GM12865 (cell line): Measurements from ENCODE around the gene PODN.

Experiments used
- DNase-seq: peaks from one replicate; pipeline ENCODE4 v3.0.0; 2010; ENCODE audit warnings: low read depth
- H3K4me3 ChIP-seq: 2 replicates; pipeline ENCODE4 v1.5.1; 2011; ENCODE audit warnings: mild to moderate bottlenecking, low read depth, low read length, control low read depth
- TF ChIP-seq, protein P1 (sequence below): IDR thresholded peaks from 2 replicates; pipeline ENCODE4 v1.5.1; 2011; ENCODE audit warnings: low read length, control low read depth, low read depth, inconsistent platforms; ENCODE audit not compliant: insufficient read depth; ENCODE audit errors: missing control alignments

Gene PODN

DNA sequence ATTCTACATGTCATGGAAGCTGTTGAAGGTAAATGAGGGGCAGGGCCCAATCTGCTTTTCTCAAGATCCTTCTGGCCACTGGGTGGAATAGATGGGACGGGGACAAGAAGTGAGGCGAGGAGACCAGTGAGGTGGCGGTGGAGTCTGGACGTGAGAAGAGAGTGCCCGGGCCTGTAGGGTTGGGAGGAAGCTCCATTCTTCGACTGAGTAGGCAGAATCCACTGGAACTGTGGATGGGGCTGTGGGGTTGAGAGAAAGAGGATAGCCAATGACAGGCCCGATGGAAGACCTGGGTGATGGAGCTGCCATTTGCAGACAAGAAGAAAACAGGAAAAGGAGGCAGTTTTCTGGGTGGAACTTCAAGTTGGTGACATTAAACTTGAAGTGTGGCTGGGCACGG is 70.2 kb downstream of the PODN start:
- no peak for DNase-seq
- TF ChIP-seq, protein P1, sequence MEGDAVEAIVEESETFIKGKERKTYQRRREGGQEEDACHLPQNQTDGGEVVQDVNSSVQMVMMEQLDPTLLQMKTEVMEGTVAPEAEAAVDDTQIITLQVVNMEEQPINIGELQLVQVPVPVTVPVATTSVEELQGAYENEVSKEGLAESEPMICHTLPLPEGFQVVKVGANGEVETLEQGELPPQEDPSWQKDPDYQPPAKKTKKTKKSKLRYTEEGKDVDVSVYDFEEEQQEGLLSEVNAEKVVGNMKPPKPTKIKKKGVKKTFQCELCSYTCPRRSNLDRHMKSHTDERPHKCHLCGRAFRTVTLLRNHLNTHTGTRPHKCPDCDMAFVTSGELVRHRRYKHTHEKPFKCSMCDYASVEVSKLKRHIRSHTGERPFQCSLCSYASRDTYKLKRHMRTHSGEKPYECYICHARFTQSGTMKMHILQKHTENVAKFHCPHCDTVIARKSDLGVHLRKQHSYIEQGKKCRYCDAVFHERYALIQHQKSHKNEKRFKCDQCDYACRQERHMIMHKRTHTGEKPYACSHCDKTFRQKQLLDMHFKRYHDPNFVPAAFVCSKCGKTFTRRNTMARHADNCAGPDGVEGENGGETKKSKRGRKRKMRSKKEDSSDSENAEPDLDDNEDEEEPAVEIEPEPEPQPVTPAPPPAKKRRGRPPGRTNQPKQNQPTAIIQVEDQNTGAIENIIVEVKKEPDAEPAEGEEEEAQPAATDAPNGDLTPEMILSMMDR = no peak
- no peak overlapping the region for H3K4me3 ChIP-seq

DNA sequence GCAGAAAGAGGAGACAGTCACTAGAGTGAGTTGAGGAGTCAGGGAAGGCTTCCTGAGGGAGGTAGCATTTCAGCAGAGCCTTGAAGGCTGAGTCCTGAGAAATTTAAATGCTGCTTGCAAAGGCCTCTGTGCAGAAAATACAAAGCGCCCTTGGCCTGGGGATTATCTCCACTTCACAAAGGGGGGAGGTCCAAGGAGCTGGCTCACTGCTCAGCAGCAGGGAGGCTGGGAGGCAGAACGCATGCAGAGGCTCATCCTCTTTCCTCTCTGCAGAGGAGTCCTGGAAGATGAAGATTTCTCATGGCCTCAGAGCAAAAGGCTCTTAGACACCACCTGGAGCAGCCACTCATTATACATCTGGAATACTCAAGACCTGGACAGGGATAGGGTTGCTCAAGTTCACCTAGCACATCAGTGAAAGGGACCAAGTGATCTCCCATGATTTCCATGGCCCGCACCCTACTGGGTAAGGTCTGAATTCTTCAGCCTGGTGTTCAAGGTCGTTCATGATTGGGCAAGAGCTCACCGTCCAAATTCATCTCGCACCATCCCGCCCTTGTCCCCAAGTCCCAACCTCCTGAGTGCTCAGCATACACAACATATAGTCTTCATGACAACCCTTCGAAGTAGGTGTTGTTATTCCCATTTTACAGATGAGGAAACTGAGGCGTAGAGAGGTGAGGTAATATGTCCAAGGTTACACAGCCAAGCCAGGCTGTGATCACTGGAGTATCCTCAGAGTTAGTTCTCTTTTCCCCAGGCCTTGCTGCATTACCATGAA is 71.4 kb downstream of the PODN start:
- TF ChIP-seq, protein P1 = no peak
- DNase-seq = no peak
- no peak overlapping the region for H3K4me3 ChIP-seq

DNA sequence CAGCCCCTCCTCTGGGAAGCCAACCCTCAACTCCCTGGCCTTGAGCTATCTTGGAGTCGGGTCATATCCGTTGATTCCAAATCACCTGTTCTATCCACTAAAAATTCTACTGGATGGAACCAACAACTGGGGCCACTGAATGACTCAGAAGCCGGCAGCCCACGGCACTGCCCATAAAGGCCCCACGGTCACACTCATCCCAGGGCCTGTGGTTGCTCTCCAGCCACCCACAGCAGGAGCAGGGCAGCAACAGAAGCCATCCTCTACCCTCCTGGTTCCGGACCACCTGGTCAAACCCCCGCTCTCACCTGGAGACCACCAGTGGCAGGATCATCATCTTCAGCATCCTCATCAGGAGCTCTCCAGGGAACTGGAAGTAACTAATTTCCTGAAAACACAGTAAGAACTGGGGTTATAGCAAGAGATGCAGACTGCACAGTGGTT is 72.1 kb downstream of the PODN start:
- H3K4me3 ChIP-seq = no peak overlapping the region
- no peak for DNase-seq
- TF ChIP-seq, protein P1 = no peak
